WTC11 (cell line): Measurements from ENCODE around the gene ZMIZ2. TPM values are rescaled to one million over a fixed set of nuclear protein-coding genes. Genes with fewer than 3 reads are reported as not detected.

Experiments used
- ATAC-seq: fragments of 200-7000 bp; cut with Tn5 transposase; 2 replicates; pipeline ENCODE4 v1.10.0; 2021; ENCODE audit warnings: mild to moderate bottlenecking, moderate library complexity
- CTCF ChIA-PET: fragments of 300-600 bp; sonication (Branson Sonifier 250); formaldehyde crosslinking; loops from one replicate; lab custom pipeline; 2021; ENCODE audit warnings: antibody characterized with exemption; lab: Charles Lee
- POLR2A ChIA-PET: fragments of 350-600 bp; sonication (Branson Sonifier 250); formaldehyde crosslinking; loops from one replicate; lab custom pipeline; 2021; ENCODE audit warnings: antibody characterized with exemption; lab: Charles Lee
- DNase-seq: peaks from one replicate; pipeline ENCODE4 v3.0.0; 2021; ENCODE audit warnings: low spot score
- H3K27ac Mint-ChIP-seq: 2 replicates; pipeline ENCODE4 v1.8.0; 2021; ENCODE audit warnings: mixed read lengths
- H3K27me3 Mint-ChIP-seq: 2 replicates; pipeline ENCODE4 v1.8.0; 2021; ENCODE audit warnings: low read depth, mild to moderate bottlenecking, moderate library complexity, mixed read lengths
- H3K36me3 Mint-ChIP-seq: 2 replicates; pipeline ENCODE4 v1.8.0; 2021; ENCODE audit warnings: mixed read lengths
- H3K4me1 Mint-ChIP-seq: 2 replicates; pipeline ENCODE4 v1.8.0; 2022; ENCODE audit warnings: mixed read lengths
- H3K4me3 Mint-ChIP-seq: 2 replicates; pipeline ENCODE4 v1.8.0; 2021; ENCODE audit warnings: mild to moderate bottlenecking, moderate library complexity, mixed read lengths
- H3K9me3 Mint-ChIP-seq: 2 replicates; pipeline ENCODE4 v1.8.0; 2021; ENCODE audit warnings: mixed read lengths
- AFF4 ChIP-seq: sonication (generic); formaldehyde crosslinking; IDR thresholded peaks from 2 replicates; pipeline ENCODE4 v1.8.1; 2023; ENCODE audit warnings: mild to moderate bottlenecking, missing genetic modification reagents, borderline replicate concordance
- ATF1 ChIP-seq: sonication (generic); formaldehyde crosslinking; IDR thresholded peaks from 2 replicates; pipeline ENCODE4 v1.8.1; 2023; ENCODE audit warnings: mild to moderate bottlenecking, moderate library complexity, missing genetic modification reagents
- CBFB ChIP-seq: sonication (generic); formaldehyde crosslinking; IDR thresholded peaks from 2 replicates; pipeline ENCODE4 v1.8.1; 2022; ENCODE audit warnings: mild to moderate bottlenecking, low read depth, missing genetic modification reagents
- E2F1 ChIP-seq: sonication (generic); formaldehyde crosslinking; IDR thresholded peaks from 2 replicates; pipeline ENCODE4 v1.8.0; 2022; ENCODE audit warnings: mild to moderate bottlenecking, missing genetic modification reagents
- ERG ChIP-seq: fragments of 250-450 bp; sonication (Bioruptor Pico); IDR thresholded peaks from 2 replicates; pipeline ENCODE4 v1.8.0; 2021; ENCODE audit warnings: mild to moderate bottlenecking
- ESRRA ChIP-seq: sonication (generic); formaldehyde crosslinking; IDR thresholded peaks from 2 replicates; pipeline ENCODE4 v1.8.1; 2022; ENCODE audit warnings: mild to moderate bottlenecking, missing genetic modification reagents, borderline replicate concordance
- ETV6 ChIP-seq: sonication (generic); formaldehyde crosslinking; IDR thresholded peaks from 2 replicates; pipeline ENCODE4 v1.8.1; 2022; ENCODE audit warnings: mild to moderate bottlenecking, missing genetic modification reagents
- FOXK1 ChIP-seq: sonication (generic); formaldehyde crosslinking; IDR thresholded peaks from 2 replicates; pipeline ENCODE4 v1.8.0; 2022; ENCODE audit warnings: mild to moderate bottlenecking, moderate library complexity, missing genetic modification reagents
- HMGA2 ChIP-seq: fragments of 250-450 bp; sonication (Bioruptor Pico); IDR thresholded peaks from 2 replicates; pipeline ENCODE4 v1.4.0; 2021; ENCODE audit warnings: mild to moderate bottlenecking, moderate library complexity
- JAZF1 ChIP-seq: fragments of 250-450 bp; sonication (Bioruptor Pico); IDR thresholded peaks from 2 replicates; pipeline ENCODE4 v1.9.0; 2021; ENCODE audit warnings: moderate library complexity, mild to moderate bottlenecking, inconsistent platforms
- NFATC4 ChIP-seq: fragments of 250-450 bp; sonication (Bioruptor Pico); IDR thresholded peaks from 2 replicates; pipeline ENCODE4 v1.9.0; 2021; ENCODE audit warnings: mild to moderate bottlenecking
- NFYB ChIP-seq: sonication (generic); formaldehyde crosslinking; conservative IDR thresholded peaks from 2 replicates; pipeline ENCODE4 v1.8.0; 2022; ENCODE audit warnings: low read depth, missing genetic modification reagents
- PRRX2 ChIP-seq: fragments of 250-450 bp; sonication (Bioruptor Pico); IDR thresholded peaks from 2 replicates; pipeline ENCODE4 v1.8.0; 2021; ENCODE audit warnings: mild to moderate bottlenecking
- SMAD4 ChIP-seq: sonication (generic); formaldehyde crosslinking; IDR thresholded peaks from 2 replicates; pipeline ENCODE4 v1.8.0; 2022; ENCODE audit warnings: mild to moderate bottlenecking, missing genetic modification reagents
- TCF7 ChIP-seq: sonication (generic); formaldehyde crosslinking; IDR thresholded peaks from 2 replicates; pipeline ENCODE4 v1.8.0; 2022; ENCODE audit warnings: mild to moderate bottlenecking, low read depth, missing genetic modification reagents, moderate library complexity
- TP53 ChIP-seq: sonication (generic); formaldehyde crosslinking; IDR thresholded peaks from 2 replicates; pipeline ENCODE4 v1.8.1; 2023; ENCODE audit warnings: mild to moderate bottlenecking, missing genetic modification reagents
- ZNF232 ChIP-seq: sonication (generic); formaldehyde crosslinking; IDR thresholded peaks from 2 replicates; pipeline ENCODE4 v1.8.0; 2022; ENCODE audit warnings: mild to moderate bottlenecking, missing genetic modification reagents
- total RNA-seq: library from RNA; stranded (reverse); gene quantifications from 3 replicates; pipeline ENCODE4 v1.2.3, GENCODE V29; 2021
- TF ChIP-seq, protein P1 (sequence below): sonication (generic); formaldehyde crosslinking; IDR thresholded peaks from 2 replicates; pipeline ENCODE4 v1.8.0; 2023; ENCODE audit warnings: missing genetic modification reagents
- TF ChIP-seq, protein P2 (sequence below): fragments of 250-450 bp; sonication (Bioruptor Pico); IDR thresholded peaks from 2 replicates; pipeline ENCODE4 v1.9.0; 2021; ENCODE audit warnings: moderate library complexity, mild to moderate bottlenecking, inconsistent platforms, borderline replicate concordance
- TF ChIP-seq, protein P3 (sequence below): sonication (generic); formaldehyde crosslinking; conservative IDR thresholded peaks from 2 replicates; pipeline ENCODE4 v1.8.1; 2023; ENCODE audit warnings: mild to moderate bottlenecking, low read depth, missing genetic modification reagents, moderate library complexity
- TF ChIP-seq, protein P4 (sequence below): sonication (generic); formaldehyde crosslinking; IDR thresholded peaks from 2 replicates; pipeline ENCODE4 v1.8.1; 2023; ENCODE audit warnings: mild to moderate bottlenecking, missing genetic modification reagents
- TF ChIP-seq, protein P5 (sequence below): fragments of 250-450 bp; sonication (Bioruptor Pico); IDR thresholded peaks from 2 replicates; pipeline ENCODE4 v1.9.0; 2021; ENCODE audit warnings: mild to moderate bottlenecking

ZMIZ2 gene
- total RNA-seq, 1 experiment from 2014 or later: 102 TPM

DNA sequence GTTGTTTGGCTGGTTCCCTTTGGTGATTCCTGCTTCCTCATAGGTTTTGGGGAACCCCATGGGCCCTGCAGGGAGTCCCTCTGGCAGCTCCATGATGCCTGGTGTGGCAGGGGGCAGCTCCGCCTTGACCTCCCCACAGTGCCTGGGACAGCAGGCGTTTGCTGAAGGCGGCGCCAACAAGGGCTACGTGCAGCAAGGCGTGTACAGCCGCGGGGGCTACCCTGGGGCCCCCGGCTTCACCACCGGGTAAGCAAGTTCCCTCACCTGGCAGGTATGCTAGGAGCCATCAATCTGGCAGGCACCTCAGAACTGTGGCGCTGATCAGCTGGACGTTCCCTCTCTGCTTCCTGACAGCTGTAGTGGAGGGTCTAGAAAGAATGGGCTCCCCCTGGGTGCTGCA lies 8.3 kb downstream of the ZMIZ2 start:
- ChIA-PET POLR2A (no interaction called here), CTCF (no interaction called here)
- Mint-ChIP-seq H3K4me1 (peaks cover 21% of the 10 kb centered on the region), H3K36me3 (peaks cover 17% of the 10 kb centered on the region), H3K27me3 (no peaks in the 10 kb centered on the region), H3K4me3 (no peak overlapping the region), H3K9me3 (no peaks in the 10 kb centered on the region), H3K27ac (no peak overlapping the region)
- DNase-seq: no peak
- no peak for TF ChIP-seq AFF4 (CRISPR knock-in tag)
- no peak for TF ChIP-seq TP53 (CRISPR knock-in tag)
- no peak for TF ChIP-seq NFYB (CRISPR knock-in tag)
- TF ChIP-seq FOXK1 (CRISPR knock-in tag): no peak
- TF ChIP-seq SMAD4: no peak
- no peak for TF ChIP-seq CBFB (CRISPR knock-in tag)
- TF ChIP-seq TCF7: no peak
- TF ChIP-seq, protein P1, sequence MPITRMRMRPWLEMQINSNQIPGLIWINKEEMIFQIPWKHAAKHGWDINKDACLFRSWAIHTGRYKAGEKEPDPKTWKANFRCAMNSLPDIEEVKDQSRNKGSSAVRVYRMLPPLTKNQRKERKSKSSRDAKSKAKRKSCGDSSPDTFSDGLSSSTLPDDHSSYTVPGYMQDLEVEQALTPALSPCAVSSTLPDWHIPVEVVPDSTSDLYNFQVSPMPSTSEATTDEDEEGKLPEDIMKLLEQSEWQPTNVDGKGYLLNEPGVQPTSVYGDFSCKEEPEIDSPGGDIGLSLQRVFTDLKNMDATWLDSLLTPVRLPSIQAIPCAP: no peak
- TF ChIP-seq, protein P2, sequence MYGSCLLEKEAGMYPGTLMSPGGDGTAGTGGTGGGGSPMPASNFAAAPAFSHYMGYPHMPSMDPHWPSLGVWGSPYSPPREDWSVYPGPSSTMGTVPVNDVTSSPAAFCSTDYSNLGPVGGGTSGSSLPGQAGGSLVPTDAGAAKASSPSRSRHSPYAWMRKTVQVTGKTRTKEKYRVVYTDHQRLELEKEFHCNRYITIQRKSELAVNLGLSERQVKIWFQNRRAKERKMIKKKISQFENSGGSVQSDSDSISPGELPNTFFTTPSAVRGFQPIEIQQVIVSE (CRISPR knock-in tag): no peak
- no peak for TF ChIP-seq PRRX2 (CRISPR knock-in tag)
- TF ChIP-seq HMGA2 (CRISPR knock-in tag): no peak
- TF ChIP-seq JAZF1: no peak
- TF ChIP-seq, protein P3, sequence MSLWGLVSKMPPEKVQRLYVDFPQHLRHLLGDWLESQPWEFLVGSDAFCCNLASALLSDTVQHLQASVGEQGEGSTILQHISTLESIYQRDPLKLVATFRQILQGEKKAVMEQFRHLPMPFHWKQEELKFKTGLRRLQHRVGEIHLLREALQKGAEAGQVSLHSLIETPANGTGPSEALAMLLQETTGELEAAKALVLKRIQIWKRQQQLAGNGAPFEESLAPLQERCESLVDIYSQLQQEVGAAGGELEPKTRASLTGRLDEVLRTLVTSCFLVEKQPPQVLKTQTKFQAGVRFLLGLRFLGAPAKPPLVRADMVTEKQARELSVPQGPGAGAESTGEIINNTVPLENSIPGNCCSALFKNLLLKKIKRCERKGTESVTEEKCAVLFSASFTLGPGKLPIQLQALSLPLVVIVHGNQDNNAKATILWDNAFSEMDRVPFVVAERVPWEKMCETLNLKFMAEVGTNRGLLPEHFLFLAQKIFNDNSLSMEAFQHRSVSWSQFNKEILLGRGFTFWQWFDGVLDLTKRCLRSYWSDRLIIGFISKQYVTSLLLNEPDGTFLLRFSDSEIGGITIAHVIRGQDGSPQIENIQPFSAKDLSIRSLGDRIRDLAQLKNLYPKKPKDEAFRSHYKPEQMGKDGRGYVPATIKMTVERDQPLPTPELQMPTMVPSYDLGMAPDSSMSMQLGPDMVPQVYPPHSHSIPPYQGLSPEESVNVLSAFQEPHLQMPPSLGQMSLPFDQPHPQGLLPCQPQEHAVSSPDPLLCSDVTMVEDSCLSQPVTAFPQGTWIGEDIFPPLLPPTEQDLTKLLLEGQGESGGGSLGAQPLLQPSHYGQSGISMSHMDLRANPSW: no peak
- no peak for TF ChIP-seq NFATC4 (CRISPR knock-in tag)
- no peak for TF ChIP-seq ZNF232 (CRISPR knock-in tag)
- TF ChIP-seq E2F1 (CRISPR knock-in tag): no peak
- no peak for TF ChIP-seq ATF1
- TF ChIP-seq ETV6 (CRISPR knock-in tag): no peak
- no peak for ATAC-seq

DNA sequence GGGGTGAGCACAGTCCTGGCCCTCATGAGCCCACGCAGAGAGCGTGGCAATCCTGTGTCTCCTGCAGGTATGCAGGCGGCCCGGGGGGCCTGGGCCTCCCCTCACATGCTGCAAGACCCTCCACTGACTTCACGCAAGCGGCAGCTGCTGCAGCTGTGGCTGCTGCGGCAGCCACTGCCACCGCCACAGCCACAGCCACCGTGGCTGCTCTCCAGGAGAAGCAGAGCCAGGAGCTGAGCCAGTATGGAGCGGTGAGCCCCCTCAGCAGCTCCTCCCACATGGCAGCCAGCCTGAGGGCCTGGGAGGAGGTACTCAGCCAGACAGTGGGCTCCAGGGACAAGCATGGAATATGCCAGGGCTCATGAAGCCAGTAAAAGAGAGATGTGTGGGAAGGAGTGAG lies 8.7 kb downstream of the ZMIZ2 start:
- no peak overlapping the region for H3K27ac Mint-ChIP-seq
- no peaks in the 10 kb centered on the region for H3K9me3 Mint-ChIP-seq
- DNase-seq: no peak
- no peak overlapping the region for H3K4me3 Mint-ChIP-seq
- ATAC-seq: no peak
- CTCF ChIA-PET: no interaction called here
- H3K27me3 Mint-ChIP-seq: no peaks in the 10 kb centered on the region
- H3K4me1 Mint-ChIP-seq: peaks cover 20% of the 10 kb centered on the region
- POLR2A ChIA-PET: no interaction called here
- peaks cover 19% of the 10 kb centered on the region for H3K36me3 Mint-ChIP-seq
- TF ChIP-seq ERG (no peak), ESRRA (CRISPR knock-in tag) (no peak)
- TF ChIP-seq, protein P4, sequence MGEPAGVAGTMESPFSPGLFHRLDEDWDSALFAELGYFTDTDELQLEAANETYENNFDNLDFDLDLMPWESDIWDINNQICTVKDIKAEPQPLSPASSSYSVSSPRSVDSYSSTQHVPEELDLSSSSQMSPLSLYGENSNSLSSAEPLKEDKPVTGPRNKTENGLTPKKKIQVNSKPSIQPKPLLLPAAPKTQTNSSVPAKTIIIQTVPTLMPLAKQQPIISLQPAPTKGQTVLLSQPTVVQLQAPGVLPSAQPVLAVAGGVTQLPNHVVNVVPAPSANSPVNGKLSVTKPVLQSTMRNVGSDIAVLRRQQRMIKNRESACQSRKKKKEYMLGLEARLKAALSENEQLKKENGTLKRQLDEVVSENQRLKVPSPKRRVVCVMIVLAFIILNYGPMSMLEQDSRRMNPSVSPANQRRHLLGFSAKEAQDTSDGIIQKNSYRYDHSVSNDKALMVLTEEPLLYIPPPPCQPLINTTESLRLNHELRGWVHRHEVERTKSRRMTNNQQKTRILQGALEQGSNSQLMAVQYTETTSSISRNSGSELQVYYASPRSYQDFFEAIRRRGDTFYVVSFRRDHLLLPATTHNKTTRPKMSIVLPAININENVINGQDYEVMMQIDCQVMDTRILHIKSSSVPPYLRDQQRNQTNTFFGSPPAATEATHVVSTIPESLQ (CRISPR knock-in tag): no peak
- TF ChIP-seq, protein P5, sequence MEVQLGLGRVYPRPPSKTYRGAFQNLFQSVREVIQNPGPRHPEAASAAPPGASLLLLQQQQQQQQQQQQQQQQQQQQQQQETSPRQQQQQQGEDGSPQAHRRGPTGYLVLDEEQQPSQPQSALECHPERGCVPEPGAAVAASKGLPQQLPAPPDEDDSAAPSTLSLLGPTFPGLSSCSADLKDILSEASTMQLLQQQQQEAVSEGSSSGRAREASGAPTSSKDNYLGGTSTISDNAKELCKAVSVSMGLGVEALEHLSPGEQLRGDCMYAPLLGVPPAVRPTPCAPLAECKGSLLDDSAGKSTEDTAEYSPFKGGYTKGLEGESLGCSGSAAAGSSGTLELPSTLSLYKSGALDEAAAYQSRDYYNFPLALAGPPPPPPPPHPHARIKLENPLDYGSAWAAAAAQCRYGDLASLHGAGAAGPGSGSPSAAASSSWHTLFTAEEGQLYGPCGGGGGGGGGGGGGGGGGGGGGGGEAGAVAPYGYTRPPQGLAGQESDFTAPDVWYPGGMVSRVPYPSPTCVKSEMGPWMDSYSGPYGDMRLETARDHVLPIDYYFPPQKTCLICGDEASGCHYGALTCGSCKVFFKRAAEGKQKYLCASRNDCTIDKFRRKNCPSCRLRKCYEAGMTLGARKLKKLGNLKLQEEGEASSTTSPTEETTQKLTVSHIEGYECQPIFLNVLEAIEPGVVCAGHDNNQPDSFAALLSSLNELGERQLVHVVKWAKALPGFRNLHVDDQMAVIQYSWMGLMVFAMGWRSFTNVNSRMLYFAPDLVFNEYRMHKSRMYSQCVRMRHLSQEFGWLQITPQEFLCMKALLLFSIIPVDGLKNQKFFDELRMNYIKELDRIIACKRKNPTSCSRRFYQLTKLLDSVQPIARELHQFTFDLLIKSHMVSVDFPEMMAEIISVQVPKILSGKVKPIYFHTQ (CRISPR knock-in tag): no peak
